Measurements from ENCODE around the gene ARHGEF4.

Gene ARHGEF4

DNA sequence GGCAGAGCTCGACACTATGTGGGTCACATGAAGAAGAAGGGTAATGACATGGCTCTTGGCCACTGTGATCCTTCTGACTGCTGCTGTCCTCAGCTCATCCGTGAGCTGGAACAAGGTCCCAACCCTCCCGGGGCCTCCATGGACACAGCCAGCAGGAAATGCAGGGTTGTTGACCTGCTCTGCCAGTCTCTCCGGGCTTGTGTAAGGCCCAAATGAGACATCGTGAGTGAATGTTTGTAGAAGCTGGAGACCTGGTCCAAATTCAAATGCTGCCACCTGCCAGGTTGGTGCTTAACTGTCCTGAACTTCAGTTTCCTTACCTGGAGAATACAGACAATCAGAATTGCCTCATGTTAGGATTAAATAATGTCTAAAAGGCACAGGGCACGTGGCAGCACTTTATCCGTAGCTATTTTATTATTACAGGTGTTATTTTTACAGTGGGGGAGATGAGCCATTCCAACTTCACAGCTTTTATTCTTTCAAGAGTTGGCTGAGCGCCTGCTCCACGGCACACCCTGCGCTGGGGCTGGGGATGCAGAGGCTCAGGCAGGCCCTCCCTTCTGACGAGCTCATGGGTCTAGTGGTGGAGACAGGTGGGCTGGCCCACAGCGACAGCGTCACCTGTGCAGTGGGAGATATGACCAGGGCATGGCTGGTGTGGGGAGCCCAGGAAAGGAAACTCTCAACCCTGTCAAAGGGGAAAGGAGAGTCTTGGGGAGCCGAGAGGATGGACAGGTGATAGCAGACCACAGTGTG, 15.1 kb downstream of the ARHGEF4 start:
- no peak for DNase-seq

DNA sequence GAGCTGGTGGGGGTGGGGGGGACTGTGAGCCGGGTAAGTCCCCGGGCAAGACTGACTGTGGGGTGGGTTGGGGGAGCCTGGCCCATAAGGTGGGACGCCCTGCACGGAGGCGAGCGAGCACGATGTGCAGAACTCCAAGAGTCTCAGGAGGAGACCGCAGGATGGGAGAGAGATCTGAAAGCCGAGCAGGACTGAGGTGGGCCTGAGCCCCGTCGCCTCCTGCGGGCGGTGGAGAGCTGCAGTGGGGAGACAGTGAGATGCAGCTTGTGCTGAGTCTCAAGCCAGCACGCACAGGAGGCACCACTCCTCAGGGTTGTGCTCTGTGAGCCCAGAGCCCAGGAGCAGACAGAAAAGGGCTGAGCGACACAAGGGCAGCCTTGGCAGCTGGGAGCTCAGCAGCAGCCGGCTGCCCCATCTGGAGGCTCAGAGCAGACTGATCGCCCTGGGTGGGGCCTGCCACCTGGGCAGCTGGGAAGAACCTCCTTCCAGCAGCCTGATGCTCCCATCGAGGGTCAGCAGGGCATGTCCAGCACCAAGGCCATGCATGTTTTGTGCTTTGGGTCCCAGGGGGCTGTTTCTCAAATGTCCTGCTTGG, 15.9 kb downstream of the ARHGEF4 start:
- no peak for DNase-seq

DNA sequence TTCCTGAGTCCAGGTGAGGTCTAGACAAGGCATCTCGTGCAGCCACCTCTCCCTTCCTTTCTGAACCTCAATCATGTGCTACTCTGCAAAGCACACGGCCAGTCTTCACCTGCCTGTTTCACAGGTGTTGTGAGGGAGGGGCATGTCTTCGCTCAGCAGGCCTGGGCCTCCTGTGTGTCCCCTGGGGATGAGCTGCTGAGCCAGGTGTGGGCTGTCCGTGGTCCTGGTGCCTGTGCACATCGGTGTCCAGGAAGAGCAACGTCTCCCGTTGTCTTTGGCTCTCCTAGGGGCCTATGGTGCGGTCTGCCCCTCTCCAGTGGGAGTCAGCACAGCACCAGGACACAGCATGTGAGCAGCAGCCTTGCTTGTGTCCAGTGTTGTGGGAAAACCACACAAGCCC, 16.7 kb downstream of the ARHGEF4 start:
- no peak for DNase-seq

DNA sequence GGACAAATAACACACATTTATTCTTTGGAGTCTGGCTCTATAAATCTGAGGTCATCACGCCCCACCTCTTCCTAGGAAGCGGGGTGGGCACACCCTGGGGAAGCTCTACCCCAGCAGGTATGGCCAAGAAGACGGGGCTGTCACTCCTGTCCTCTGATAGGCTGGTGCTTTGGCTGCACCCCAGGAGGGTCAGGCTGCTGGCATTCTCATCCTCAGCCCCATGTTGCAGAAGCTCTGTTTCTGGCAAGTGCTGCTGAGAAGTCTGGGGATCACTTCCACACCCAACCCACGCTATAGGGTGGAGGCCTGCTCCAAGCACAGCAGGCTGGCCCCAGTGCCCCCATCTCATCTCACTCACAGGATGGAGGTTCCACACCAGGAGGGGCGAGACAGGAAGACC, 17.6 kb downstream of the ARHGEF4 start:
- no peak for DNase-seq

DNA sequence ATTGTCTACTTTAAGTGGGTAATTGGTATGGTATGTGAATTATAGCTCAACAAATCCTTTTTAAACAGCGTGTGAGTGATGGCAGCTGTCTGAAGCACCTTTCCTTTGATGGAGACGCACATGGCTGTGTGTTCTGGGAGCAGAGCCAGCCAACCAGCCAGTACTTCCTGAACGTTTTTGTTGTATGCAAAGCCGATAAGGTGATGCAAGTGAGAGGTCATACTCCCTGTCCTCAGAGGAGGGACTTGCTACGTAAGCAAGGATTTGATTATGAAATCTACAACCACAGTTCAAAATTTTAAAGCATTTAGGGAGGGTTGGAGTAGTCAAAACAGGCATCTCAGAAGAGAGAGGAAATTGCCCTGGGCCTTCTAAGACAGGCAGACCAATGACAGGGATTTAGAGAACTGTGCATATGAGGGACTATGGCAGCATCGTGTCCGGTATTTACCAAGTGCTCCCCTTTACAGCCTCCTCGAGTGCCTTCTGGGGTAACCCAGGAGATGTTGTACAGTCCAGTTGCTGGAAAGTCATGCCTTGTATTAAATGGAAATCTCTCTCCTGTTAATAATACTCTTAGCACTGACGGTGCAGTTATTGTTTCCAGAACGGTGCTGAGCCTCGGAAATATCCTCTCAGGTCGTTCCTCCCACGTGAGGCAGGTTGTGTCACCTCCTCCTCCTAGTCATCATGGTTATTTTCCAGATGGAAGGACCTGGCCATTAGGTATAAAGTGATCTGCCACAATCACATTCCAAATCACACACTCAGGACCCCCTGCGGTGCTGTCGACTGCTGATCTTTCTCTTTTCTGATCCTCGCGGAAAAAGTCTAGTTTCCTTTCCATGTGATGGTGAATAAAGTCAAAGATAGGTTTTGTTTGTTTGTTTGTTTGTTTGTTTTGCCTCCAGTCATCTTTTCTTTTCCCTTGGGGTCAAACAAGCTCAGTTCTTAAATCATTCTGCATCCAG, 28.4 kb downstream of the ARHGEF4 start:
- DNase-seq: no peak

DNA sequence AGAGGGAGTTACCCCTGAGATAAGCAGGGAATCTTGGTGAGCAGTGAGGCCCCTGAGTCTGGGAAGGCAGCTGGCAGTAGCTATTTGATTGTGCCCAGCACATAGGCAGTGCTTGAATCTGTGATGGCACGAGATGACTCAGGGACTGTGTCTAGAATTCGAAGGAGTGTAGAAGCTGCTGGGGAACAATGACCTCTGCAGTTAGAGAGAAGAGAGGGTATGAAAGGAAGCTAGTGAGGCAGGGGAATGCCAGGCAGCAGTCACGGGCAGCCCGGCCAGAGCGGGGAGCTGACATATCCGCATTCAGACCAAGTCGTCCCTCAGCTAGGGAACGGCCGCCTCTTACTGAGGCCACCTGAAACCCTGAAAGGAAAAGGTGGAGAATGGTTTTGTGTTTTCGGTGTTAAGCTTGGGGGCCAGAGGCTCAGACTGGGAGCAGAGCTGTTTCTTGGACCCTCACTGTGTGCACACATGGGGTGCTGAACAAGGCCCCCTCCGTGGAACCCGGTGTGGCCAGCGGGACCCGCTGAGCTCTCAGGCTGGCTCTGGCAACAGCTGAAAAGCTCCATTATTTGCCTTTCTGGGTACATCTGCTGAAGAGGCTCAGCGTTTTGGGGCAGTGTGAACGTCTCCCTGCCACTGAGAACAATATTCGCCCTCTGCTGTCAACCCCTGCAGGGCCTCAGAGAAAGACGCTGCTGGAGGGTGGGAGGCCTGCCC, 32.9 kb downstream of the ARHGEF4 start:
- no peak for DNase-seq

DNA sequence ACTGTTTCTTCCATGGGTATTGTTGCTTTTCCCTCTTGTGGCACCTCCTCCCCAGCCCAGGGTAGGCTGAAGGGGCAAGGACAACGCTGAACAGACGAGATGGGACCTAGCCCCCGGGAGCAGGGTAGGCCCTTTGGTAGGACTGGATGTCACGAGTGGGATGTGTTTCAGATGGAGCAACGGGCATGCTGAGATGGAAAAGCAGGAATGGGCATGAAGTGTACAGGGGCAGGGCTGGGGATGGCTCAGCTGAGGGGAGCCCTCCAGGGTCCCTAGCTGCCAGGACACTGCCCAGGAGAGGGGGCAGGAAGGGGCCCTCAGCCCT, 33.4 kb downstream of the ARHGEF4 start:
- DNase-seq: no peak

DNA sequence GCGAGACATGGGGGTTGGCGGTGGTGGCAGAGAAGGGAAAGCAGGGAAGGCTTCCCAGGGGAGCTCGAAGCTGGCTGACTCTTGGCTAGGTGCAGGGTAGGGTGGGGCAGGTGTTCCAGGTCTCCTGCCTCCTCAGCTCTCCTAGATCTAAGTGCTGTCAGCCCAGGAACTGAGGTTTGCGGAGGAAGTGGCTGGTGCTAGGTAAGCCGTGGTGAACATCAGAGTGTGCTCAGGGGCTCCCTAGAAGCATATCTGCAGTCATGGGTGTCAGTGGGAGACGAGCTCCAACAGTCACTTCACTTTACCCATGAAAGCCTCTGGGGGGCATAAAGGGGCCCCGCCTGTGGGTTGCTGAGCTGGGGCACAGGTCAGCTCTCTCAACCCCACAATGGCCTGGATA, 34.1 kb downstream of the ARHGEF4 start:
- no peak for DNase-seq

DNA sequence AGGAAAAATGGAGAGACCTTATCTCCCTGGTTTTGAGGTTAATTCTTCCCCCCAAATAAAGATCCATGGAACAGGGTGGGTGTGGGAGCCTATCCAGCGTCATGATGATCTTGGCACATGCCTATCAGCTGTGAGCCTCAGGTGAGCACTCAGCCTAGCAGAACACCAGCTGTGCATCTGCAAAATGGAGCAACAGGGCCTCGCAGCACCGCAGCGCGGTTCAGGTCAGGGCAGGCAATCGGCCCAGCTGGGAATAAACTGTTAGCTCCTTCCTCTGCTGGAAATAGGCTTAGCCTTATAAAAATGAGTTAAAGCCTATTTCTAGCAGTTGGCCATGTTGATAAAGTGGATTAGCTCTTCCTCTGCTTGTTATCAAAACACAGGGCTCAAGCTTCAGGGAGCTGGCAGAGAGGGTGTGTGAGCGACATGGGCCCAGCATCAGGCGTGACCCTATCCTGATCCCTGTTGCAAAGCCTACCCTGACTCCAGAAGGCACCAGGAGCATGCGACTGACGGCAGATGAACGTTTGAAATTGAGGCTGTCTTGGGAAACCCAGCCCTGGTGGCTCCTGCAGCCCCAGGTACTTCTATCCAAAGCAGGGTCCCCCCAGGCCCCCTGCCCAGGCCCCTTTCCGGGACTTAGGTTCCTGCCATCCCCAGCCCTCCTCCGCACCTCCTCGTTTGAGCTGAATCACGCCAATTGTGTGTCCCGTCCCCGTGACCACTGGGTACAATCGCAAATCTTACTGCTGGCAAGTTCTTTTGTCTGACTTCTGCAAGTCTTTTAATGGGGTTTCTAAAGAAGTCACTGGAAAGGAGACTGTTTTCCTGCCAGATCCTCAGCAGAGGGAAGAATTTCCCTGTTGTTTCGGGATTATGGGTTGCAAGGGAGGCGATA, 35.4 kb downstream of the ARHGEF4 start:
- DNase-seq: no peak

DNA sequence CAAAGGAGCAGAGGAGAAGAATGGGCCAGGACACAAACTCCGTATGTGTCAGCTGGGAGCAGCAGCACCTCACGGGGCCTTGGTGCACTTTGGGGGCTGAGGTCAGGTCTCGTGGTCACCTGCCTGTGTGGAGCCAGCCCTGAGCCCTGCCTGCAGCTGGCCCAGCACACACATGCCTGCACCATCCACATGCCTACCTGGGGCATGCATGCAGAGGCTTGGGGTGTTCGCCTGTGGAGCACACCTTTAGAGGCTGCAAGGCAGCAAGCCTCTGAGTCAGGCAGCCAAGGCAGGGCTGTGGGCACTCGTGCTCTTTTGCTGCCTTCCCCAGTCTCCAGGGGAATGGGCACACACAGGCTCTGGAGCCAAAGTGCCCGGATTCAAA, 36.0 kb downstream of the ARHGEF4 start:
- no peak for DNase-seq

DNA sequence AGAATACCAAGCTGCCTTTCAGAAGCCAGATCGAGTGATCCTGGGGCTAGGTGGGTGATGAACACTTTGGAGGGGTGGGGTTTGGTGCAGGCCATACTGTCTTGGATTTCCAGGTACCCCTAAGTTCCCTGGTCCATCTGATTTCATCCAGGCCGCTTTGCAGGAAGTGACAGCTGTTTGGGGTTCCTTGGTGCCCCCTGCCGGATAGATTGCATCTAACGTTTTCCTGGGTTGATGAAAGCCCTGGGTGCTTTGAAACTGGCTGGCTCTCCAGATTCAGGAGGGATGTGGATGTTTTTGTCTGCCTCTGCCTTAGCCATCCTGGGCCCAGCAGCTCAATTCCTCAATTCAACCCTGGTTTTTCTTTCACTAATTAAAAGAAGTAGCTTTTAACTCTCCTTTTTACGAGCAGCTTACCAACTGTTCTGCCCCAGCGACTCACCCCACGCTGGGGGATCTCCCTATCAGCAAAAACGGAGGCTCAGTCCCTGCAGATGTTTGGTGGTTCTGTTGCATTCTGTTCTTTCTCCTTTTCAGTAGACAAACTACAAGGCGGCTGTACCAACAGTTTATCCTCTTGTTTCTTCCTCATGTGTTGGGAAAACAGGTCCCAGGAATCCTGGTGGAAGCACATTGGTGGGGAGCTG, 37.1 kb downstream of the ARHGEF4 start:
- DNase-seq: peak; percentile 70

DNA sequence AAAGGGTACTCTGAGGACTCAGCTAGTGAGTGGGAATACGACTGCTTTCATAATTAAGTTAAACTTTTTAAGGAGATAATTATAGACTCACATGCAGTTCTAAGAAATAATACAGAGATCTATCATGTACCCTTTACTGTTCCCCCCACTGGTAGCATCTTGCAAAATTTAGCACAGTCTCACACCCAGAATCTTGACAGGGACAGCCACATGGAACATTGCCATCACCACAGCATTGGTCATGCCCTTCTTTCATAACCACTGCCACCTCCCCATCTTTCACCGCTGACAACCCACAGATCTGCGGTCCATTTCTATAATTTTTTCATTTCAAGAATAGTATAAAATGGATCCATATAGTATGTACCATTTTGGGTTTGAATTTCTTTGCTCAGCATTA, 37.8 kb downstream of the ARHGEF4 start:
- no peak for DNase-seq

DNA sequence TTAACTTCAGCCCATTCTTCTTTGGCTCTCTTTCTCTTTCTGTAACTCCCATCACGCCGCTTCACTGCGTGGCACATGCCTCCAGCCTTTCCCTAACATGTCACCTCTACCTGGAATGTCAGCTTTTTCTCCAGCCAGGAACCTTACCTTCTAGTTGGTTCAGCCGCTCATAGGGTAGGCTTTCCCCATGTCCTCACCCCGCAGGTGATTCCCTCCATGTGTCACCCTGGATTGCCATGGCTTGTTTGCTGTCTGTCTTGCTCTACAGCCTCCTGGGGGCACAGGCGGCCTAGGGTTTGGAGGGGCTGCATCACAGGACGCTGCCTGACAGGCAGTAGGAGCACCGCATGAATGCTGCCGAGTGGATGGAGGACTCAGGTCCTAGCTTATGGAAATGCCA, 39.2 kb downstream of the ARHGEF4 start:
- DNase-seq: no peak

DNA sequence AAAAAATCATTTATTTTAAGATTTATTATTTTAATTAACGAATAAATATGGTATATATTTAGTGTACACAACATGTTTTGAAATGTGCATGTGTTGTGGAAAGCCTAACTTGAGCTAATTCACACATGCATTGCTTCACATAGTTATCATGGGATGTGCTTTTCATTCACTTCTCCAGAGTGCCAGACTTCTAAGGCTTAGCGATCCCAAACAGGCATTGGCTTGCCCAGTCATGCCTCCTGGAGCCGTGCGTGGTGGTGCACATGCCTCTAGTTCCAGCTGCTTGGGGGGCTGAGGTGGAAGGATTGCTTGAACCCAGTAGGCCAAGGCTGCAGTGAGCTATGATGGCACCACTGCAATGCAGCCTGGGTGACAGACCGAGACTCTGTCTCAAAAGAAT, 40.5 kb downstream of the ARHGEF4 start:
- DNase-seq: no peak

DNA sequence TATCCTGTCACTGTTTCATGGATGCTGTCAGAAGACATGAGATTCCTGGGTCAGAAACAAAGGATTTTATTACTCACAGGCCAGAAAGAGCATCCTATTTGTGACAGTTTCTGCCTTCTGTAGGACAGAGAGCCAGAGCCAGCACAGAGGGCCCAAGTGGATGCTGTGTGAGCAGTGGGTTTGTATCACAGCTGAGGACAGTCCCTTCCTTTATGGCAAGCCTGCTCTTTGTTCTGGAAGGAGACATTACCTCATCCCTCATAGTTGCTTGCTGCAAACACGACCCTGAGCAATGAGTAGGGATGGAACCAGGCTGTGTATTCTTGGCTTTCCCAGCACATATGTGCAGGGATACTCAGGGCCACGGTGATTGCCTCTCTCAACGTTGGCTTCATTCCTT, 41.6 kb downstream of the ARHGEF4 start:
- DNase-seq: no peak

DNA sequence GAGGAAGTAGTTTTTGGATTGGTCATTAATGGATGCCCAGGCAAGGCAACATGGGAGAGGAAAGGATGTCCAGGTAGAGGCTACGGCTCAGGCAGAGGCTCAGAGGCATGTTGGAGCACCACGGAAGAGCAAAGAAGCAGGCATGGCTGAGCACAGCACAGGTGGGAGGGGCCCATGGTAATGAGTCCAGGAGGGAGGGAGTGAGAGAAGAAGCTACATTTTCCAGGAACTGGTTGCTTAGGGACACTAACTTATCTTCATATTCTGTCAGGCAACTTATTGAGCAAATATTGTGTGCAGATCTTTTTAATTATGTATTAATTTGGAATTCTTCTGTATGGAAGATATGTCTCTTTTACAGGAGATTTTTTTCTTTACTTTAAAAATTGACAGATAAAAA, 42.2 kb downstream of the ARHGEF4 start:
- no peak for DNase-seq

DNA sequence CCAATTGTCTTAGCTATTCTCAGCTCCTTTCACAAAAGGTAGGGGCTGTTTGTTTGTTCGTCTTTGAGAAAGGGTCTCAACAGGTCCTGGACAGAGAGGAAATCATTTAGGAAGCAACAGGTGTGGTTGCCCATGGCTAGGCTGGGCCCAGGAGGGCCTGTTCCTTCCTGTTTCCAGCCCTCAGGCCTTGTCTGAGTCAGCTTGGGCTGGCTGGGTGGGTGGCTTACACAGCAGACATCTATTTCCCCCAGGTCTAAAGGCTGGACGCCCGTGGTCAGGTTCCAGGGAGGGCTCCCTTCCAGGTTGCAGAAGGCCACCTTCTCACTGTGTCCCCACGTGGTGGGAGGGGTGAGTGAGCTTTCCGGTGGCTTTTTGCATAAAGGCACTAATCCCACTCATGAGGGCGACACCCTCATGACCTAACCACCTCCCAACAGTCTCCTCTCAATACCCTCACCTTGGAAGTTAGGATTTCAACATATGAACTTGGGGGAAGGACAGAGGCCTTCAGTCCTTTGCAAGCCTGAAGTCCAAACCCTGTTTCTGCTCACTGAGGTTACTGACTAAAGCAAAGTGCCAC, 45.5 kb downstream of the ARHGEF4 start:
- DNase-seq: no peak

DNA sequence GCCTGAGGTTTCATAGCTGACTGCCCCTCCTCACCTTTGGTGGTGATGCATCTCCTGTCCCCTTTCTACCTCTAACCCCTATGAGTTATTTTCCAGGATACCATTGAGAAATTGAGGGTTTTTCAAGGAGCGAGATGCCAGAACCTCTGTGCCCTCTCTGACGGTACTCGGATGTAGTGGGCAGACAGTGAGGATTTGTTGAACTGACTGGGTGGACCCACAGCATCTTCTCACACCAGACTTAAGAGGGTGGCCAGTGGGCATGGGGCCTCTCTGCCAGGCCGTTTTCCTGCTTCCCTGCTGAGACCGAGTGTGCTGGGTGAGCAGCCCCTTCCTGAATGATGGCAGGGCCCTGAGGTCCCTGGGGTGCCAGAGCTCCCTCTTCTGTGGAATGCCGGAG, 46.3 kb downstream of the ARHGEF4 start:
- DNase-seq: no peak

DNA sequence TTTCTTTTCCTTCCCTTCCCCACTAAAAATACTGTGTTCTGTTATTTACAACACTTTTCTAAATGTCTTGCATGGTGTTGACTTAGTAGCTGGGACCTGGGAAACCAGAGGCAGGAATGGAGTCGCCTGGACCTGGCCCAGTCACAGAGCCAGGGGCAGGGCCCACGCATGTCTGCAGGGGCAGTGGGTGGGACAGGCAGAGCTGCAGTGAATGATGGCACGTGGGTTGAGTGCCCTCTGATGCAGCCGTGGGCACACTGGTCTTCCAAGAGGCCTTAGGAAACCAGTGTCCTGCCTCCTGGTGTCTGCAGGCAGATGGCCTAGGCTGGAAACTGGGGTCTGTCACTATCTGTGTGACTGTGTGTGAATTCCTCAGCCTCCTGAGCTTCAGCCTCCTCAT, 46.8 kb downstream of the ARHGEF4 start:
- no peak for DNase-seq

DNA sequence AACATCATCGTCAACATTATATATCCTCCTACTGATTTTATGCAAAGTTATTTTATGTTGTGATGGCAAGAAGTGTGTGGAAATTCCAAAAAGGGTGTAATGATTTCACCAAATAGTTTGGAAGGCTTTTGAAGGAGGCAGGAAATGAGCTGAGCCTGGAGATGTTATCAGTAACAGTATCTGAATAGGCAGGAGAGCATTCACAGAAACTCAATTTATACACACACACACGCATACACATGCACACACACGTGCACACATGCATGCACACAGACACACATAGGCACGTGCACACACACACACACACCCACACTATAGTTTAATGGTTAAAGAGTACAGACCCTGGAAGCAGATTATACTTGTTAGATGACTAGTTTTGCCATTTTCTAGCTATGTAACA, 47.3 kb downstream of the ARHGEF4 start:
- DNase-seq: no peak

DNA sequence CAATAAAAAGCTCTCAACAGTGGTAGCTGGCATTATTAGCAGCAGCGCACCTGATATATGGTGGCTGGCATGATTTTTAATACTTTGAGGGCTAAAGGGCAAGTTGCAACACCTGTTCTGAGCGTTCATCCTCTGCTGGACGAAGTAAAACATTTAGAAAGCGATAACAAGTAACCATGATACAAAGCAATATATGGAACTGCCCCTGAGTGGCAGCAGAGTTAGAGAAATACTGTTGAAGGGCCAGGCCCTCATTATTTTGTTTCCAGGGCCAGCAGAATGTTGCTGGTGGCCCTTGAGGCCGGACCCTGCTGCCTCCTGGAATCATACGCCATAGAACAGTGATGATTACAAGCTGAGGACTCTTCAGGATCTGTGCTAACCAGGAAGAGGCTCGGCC, 47.8 kb downstream of the ARHGEF4 start:
- no peak for DNase-seq
